Measurements from ENCODE around the gene CD83. TPM values are rescaled to one million over a fixed set of nuclear protein-coding genes. Genes with fewer than 3 reads are reported as not detected.

CD83 gene
- polyA plus RNA-seq, 3 donors, result 74.5 to 326 (median 84.7) TPM

DNA sequence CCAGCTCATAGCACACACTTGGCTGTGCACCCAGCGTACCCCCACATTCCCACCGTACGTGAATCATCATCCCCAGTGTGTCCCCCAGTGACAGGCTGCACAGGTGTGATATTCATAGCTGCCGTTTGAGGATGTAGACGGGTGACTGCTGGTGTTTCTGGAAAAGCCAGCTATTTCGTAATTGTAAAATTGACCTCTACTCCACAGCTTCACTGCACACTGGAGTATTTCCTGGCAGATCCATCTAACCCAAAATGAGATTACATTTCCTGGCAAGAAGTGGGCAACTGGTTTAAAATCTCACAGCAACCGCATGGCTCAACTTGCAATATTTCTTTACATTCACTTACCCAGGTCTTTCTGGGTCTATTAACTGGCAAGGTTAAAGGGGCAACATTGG is 30.3 kb downstream of the CD83 start:
- Mint-ChIP-seq H3K27me3 (ENCODE audit: low read depth in 3 of 3) (peaks cover 2 to 4% (median 4%) of the 10 kb centered on the region in 3 donors), H3K4me3 (no peak overlapping the region), H3K9me3 (no peaks in the 10 kb centered on the region), H3K27ac (no peak overlapping the region), H3K36me3 (no peaks in the 10 kb centered on the region), H3K4me1 (peaks cover 22% of the 10 kb centered on the region)
- H3K9me3 ChIP-seq (replicated peaks in 1 of 2; ENCODE audit: control insufficient read depth in 1 of 2, insufficient read depth in 1 of 2, low read length in 2 of 2), result no peaks in the 10 kb centered on the region
- no peak overlapping the region for H3K4me2 ChIP-seq (replicated peaks; ENCODE audit: extremely low read depth, low read length, poor library complexity, severe bottlenecking)
- intact Hi-C loops (cut with micrococcal nuclease), result loop anchor here in 1 of 2 donors (10.0 kb wide), 1 partner anchor 103 kb away; no protein-coding TSS in a partner anchor
- no peaks in the 10 kb centered on the region for H3K36me3 ChIP-seq (replicated peaks in 1 of 2; ENCODE audit: control insufficient read depth in 1 of 2, insufficient read depth in 2 of 2, low read length in 2 of 2)
- H2AFZ ChIP-seq (ENCODE audit: insufficient read depth, low read depth, low read length, poor library complexity, severe bottlenecking), result no peak overlapping the region
- no peaks in the 10 kb centered on the region for H3K79me2 ChIP-seq (ENCODE audit: insufficient read depth, low read length)
- TF ChIP-seq, protein P1, sequence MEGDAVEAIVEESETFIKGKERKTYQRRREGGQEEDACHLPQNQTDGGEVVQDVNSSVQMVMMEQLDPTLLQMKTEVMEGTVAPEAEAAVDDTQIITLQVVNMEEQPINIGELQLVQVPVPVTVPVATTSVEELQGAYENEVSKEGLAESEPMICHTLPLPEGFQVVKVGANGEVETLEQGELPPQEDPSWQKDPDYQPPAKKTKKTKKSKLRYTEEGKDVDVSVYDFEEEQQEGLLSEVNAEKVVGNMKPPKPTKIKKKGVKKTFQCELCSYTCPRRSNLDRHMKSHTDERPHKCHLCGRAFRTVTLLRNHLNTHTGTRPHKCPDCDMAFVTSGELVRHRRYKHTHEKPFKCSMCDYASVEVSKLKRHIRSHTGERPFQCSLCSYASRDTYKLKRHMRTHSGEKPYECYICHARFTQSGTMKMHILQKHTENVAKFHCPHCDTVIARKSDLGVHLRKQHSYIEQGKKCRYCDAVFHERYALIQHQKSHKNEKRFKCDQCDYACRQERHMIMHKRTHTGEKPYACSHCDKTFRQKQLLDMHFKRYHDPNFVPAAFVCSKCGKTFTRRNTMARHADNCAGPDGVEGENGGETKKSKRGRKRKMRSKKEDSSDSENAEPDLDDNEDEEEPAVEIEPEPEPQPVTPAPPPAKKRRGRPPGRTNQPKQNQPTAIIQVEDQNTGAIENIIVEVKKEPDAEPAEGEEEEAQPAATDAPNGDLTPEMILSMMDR (IDR thresholded peaks at IDR 0.05), result no peak
- DNase-seq, result no peak
- no peak overlapping the region for H3K4me3 ChIP-seq (replicated peaks in 1 of 3; ENCODE audit: low read depth in 2 of 3, low read length in 3 of 3)
- H3K27ac ChIP-seq (ENCODE audit: low read depth in 1 of 2, low read length in 2 of 2), result no peak overlapping the region
- no CpG with 5 or more reads among the region's 7 CpGs for WGBS (ENCODE audit: insufficient coverage)
- no peak overlapping the region for H3K9ac ChIP-seq (ENCODE audit: insufficient read depth, low read length, poor library complexity, severe bottlenecking)
- H4K20me1 ChIP-seq (ENCODE audit: insufficient read depth, low read length), result no peaks in the 10 kb centered on the region
- H3K27me3 ChIP-seq (ENCODE audit: control insufficient read depth in 2 of 2, insufficient read depth in 2 of 2, low read length in 2 of 2), result no peaks in the 10 kb centered on the region
- peaks cover 7 to 15% of the 10 kb centered on the region in 2 donors for H3K4me1 ChIP-seq (ENCODE audit: control insufficient read depth in 1 of 2, insufficient read depth in 2 of 2, low read length in 2 of 2)

DNA sequence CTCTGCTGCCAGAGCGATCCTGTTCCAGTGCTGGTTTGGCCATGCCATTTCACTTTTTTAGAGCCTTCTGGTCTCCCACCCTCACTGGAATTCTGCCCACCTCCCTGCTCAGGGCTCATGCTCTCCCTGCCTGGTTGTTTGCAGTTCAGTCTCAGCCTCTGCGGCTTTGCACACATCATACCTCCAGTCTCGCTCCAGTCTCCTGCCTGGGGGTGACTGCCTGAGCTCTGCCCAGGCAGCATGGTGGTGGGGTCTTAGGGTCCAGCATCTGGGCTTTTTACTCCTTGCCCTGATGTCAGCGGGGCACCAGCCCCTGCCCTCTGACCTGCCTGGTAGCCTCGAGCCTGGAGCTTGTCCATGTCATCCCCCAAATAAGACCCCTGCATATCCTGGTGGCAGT is 30.9 kb downstream of the CD83 start:
- 97% methylated on average over 5 of the region's 5 CpGs for WGBS (ENCODE audit: insufficient coverage)

More for the DNA sequence above, 30.9 kb downstream of the CD83 start:
- peak overlapping the region in 1 of 7 donors; percentile 35 for H3K27ac Mint-ChIP-seq
- Histone ChIP-seq H3K4me3 (replicated peaks in 1 of 3; ENCODE audit: low read depth in 2 of 3, low read length in 3 of 3) (no peak overlapping the region), H3K79me2 (ENCODE audit: insufficient read depth, low read length) (no peaks in the 10 kb centered on the region), H3K4me2 (replicated peaks; ENCODE audit: extremely low read depth, low read length, poor library complexity, severe bottlenecking) (peak overlapping the region; percentile 61), H2AFZ (ENCODE audit: insufficient read depth, low read depth, low read length, poor library complexity, severe bottlenecking) (no peak overlapping the region), H3K27ac (ENCODE audit: low read depth in 1 of 2, low read length in 2 of 2) (no peak overlapping the region), H3K4me1 (ENCODE audit: control insufficient read depth in 1 of 2, insufficient read depth in 2 of 2, low read length in 2 of 2) (peaks cover 7 to 15% of the 10 kb centered on the region in 2 donors), H3K27me3 (ENCODE audit: control insufficient read depth in 2 of 2, insufficient read depth in 2 of 2, low read length in 2 of 2) (no peaks in the 10 kb centered on the region), H3K9ac (ENCODE audit: insufficient read depth, low read length, poor library complexity, severe bottlenecking) (no peak overlapping the region), H3K9me3 (replicated peaks in 1 of 2; ENCODE audit: control insufficient read depth in 1 of 2, insufficient read depth in 1 of 2, low read length in 2 of 2) (no peaks in the 10 kb centered on the region), H4K20me1 (ENCODE audit: insufficient read depth, low read length) (no peaks in the 10 kb centered on the region), H3K36me3 (replicated peaks in 1 of 2; ENCODE audit: control insufficient read depth in 1 of 2, insufficient read depth in 2 of 2, low read length in 2 of 2) (no peaks in the 10 kb centered on the region)
- H3K27me3 Mint-ChIP-seq (ENCODE audit: low read depth in 3 of 3), result peaks cover 2 to 4% (median 4%) of the 10 kb centered on the region in 3 donors
- no peaks in the 10 kb centered on the region for H3K9me3 Mint-ChIP-seq
- TF ChIP-seq, protein P1 (IDR thresholded peaks at IDR 0.05), result no peak
- no peak for DNase-seq
- no peaks in the 10 kb centered on the region for H3K36me3 Mint-ChIP-seq
- H3K4me1 Mint-ChIP-seq, result peaks cover 22% of the 10 kb centered on the region
- H3K4me3 Mint-ChIP-seq, result no peak overlapping the region
- intact Hi-C loops (cut with micrococcal nuclease), result loop anchor here in 1 of 2 donors (10.0 kb wide), 1 partner anchor 104 kb away; no protein-coding TSS in a partner anchor
